HepG2 (cell line): ENCODE measurements around the gene IQGAP2. TPM values are rescaled to one million over a fixed set of nuclear protein-coding genes. Genes with fewer than 3 reads are reported as not detected.
A peak's percentile ranks its signal among the peaks of the same experiment; 100 is the strongest.

Experiments
- ARID5B ChIP-seq: IDR thresholded peaks from 2 replicates; pipeline ENCODE4 v1.4.0; 2020; ENCODE audit warnings: mild to moderate bottlenecking, missing genetic modification reagents
- CENPX ChIP-seq: sonication (generic); formaldehyde crosslinking; IDR thresholded peaks from 2 replicates; pipeline ENCODE4 v1.9.0; 2021; ENCODE audit warnings: mild to moderate bottlenecking, missing genetic modification reagents, moderate library complexity
- DRAP1 ChIP-seq: IDR thresholded peaks from 2 replicates; pipeline ENCODE4 v1.6.1; 2016; ENCODE audit warnings: missing genetic modification reagents, missing compliant biosample characterization
- ESRRA ChIP-seq: sonication (generic); formaldehyde crosslinking; IDR thresholded peaks from 2 replicates; pipeline ENCODE4 v1.5.1; 2020; ENCODE audit warnings: mild to moderate bottlenecking, low read depth, missing genetic modification reagents
- HMG20A ChIP-seq: IDR thresholded peaks from 2 replicates; pipeline ENCODE4 v1.6.1; 2016; ENCODE audit warnings: borderline replicate concordance
- JUNB ChIP-seq: sonication (generic); formaldehyde crosslinking; IDR thresholded peaks from 2 replicates; pipeline ENCODE4 v1.8.0; 2022; ENCODE audit warnings: missing genetic modification reagents, mild to moderate bottlenecking, borderline replicate concordance
- KAT8 ChIP-seq: IDR thresholded peaks from 2 replicates; pipeline ENCODE4 v1.6.1; 2016; ENCODE audit warnings: missing genetic modification reagents, missing compliant biosample characterization
- NCOA2 ChIP-seq: sonication (generic); formaldehyde crosslinking; IDR thresholded peaks from 2 replicates; pipeline ENCODE4 v1.8.0; 2022; ENCODE audit warnings: inconsistent platforms
- RARA ChIP-seq: IDR thresholded peaks from 2 replicates; pipeline ENCODE4 v1.6.1; 2016; ENCODE audit warnings: missing genetic modification reagents, missing compliant biosample characterization
- SAP130 ChIP-seq: IDR thresholded peaks from 2 replicates; pipeline ENCODE4 v1.6.1; 2016; ENCODE audit warnings: low read depth
- SOX13 ChIP-seq, 3 experiments: fragments of 450-650 bp in 1 of 3; sonication (generic) in 1 of 3; formaldehyde crosslinking in 1 of 3; IDR thresholded peaks in 2 of 3; conservative IDR thresholded peaks in 1 of 3; 2 replicates each; pipeline versions ENCODE4 v1.5.0 to v1.6.1; 2016 to 2020; ENCODE audit warnings: antibody characterized with exemption in 1 of 3, mild to moderate bottlenecking in 1 of 3, missing compliant biosample characterization in 1 of 3, missing genetic modification reagents in 1 of 3, moderate library complexity in 1 of 3
- TBX3 ChIP-seq: fragments of 450-650 bp; IDR thresholded peaks from 2 replicates; pipeline ENCODE4 v1.6.1; 2017; ENCODE audit warnings: antibody characterized with exemption, mild to moderate bottlenecking, inconsistent platforms, borderline replicate concordance
- TEAD3 ChIP-seq: optimal IDR thresholded peaks from 2 replicates; pipeline ENCODE3; 2016; ENCODE audit warnings: borderline replicate concordance
- ZMYM3 ChIP-seq: sonication (generic); formaldehyde crosslinking; IDR thresholded peaks from 2 replicates; pipeline ENCODE4 v1.5.1; 2020; ENCODE audit warnings: mild to moderate bottlenecking, missing genetic modification reagents
- ZMYM4 ChIP-seq: sonication (generic); formaldehyde crosslinking; IDR thresholded peaks from 2 replicates; pipeline ENCODE4 v1.8.1; 2023; ENCODE audit warnings: mild to moderate bottlenecking, missing genetic modification reagents
- ZNF136 ChIP-seq: sonication (generic); formaldehyde crosslinking; IDR thresholded peaks from 2 replicates; pipeline ENCODE4 v1.8.1; 2022; ENCODE audit warnings: low read depth, mild to moderate bottlenecking, moderate library complexity, missing genetic modification reagents
- ZNF30 ChIP-seq: sonication (generic); formaldehyde crosslinking; IDR thresholded peaks from 2 replicates; pipeline ENCODE4 v1.5.0; 2020; ENCODE audit warnings: mild to moderate bottlenecking, missing genetic modification reagents
- ZNF431 ChIP-seq: sonication (generic); formaldehyde crosslinking; IDR thresholded peaks from 2 replicates; pipeline ENCODE4 v1.9.0; 2022; ENCODE audit warnings: missing genetic modification reagents, low read depth, mild to moderate bottlenecking, borderline replicate concordance
- ZNF460 ChIP-seq: sonication (generic); formaldehyde crosslinking; IDR thresholded peaks from 2 replicates; pipeline ENCODE4 v1.5.1; 2020; ENCODE audit warnings: missing genetic modification reagents, mild to moderate bottlenecking, borderline replicate concordance
- ZNF614 ChIP-seq: IDR thresholded peaks from 2 replicates; pipeline ENCODE4 v1.6.1; 2018; ENCODE audit warnings: missing biosample characterization, missing genetic modification reagents, inconsistent platforms, borderline replicate concordance
- ZNF674 ChIP-seq: sonication (generic); formaldehyde crosslinking; IDR thresholded peaks from 2 replicates; pipeline ENCODE4 v1.5.0; 2020; ENCODE audit warnings: low read depth, mild to moderate bottlenecking, missing genetic modification reagents
- ZNF710 ChIP-seq: sonication (generic); formaldehyde crosslinking; IDR thresholded peaks from 2 replicates; pipeline ENCODE4 v1.5.0; 2020; ENCODE audit warnings: mild to moderate bottlenecking, missing genetic modification reagents, borderline replicate concordance
- ZNF761 ChIP-seq: sonication (generic); formaldehyde crosslinking; conservative IDR thresholded peaks from 2 replicates; pipeline ENCODE4 v1.4.0; 2020; ENCODE audit warnings: mild to moderate bottlenecking, missing genetic modification reagents
- ZNF816 ChIP-seq: sonication (generic); formaldehyde crosslinking; IDR thresholded peaks from 2 replicates; pipeline ENCODE4 v1.8.0; 2022; ENCODE audit warnings: missing genetic modification reagents, mild to moderate bottlenecking, borderline replicate concordance
- ZSCAN12 ChIP-seq: sonication (generic); formaldehyde crosslinking; IDR thresholded peaks from 2 replicates; pipeline ENCODE4 v1.9.0; 2021; ENCODE audit warnings: mild to moderate bottlenecking, missing genetic modification reagents
- polyA plus RNA-seq, 8 experiments: library from polyadenylated mRNA; depleted of rRNA in 3 of 8; stranded (reverse) in 7 of 8; unstranded in 1 of 8; fragments of >200 nt; fragmentation: Illumina TruSeq in 4 of 8; extraction: Trizol in 4 of 8; gene quantifications; 2 replicates each; pipeline versions ENCODE4 v1.2.1 to v1.2.3, GENCODE V29; 2011 to 2016; ENCODE audit warnings: low read depth in 4 of 8, missing spikeins in 1 of 8, mixed read lengths in 1 of 8; ENCODE audit not compliant: insufficient read depth in 1 of 8
- total RNA-seq, 5 experiments: library from RNA; depleted of rRNA; stranded (reverse); fragments of >200 nt; fragmentation: Illumina TruSeq; extraction: Trizol; gene quantifications; 2 replicates each; pipeline ENCODE4 v1.2.3, GENCODE V29; 2016; ENCODE audit warnings: low read depth in 1 of 5

IQGAP2 gene
- total and polyA plus RNA-seq, 2 of the 13 experiments (the other 11 are each of a cell fraction or from before 2014, with no cell fraction given), result 35.2 to 83.3 TPM

GRCh38 chr5:76408104-76408654, 5.1 kb downstream of the IQGAP2 start (continued):
- TF ChIP-seq ARID5B, result peak; percentile 69
- TF ChIP-seq JUNB (CRISPR knock-in tag), result no peak
- TF ChIP-seq RARA (CRISPR knock-in tag), result 0 out of 2 replicates have a peak, but pooled peaks have one; percentile 35
- peak; percentile 38; the same call in 1 of the 2 replicates for TF ChIP-seq ZNF460 (CRISPR knock-in tag)
- no peak for TF ChIP-seq NCOA2
- TF ChIP-seq ZNF816 (CRISPR knock-in tag), result no peak
- TF ChIP-seq TBX3, result no peak
- no peak for TF ChIP-seq DRAP1 (CRISPR knock-in tag)
- TF ChIP-seq ZMYM4 (CRISPR knock-in tag), result peak; percentile 59
- TF ChIP-seq SAP130 (CRISPR knock-in tag), result 0 out of 2 replicates have a peak, but pooled peaks have one; percentile 13
- TF ChIP-seq ZNF431 (CRISPR knock-in tag), result peak; percentile 86
- no peak for TF ChIP-seq ZNF761 (CRISPR knock-in tag)
- TF ChIP-seq ZNF674 (CRISPR knock-in tag), result no peak
- TF ChIP-seq TEAD3 (CRISPR knock-in tag), result peak; percentile 32
- no peak for TF ChIP-seq ZSCAN12 (CRISPR knock-in tag)
- peak; percentile 24; the same call in 1 of the 2 replicates for TF ChIP-seq HMG20A (CRISPR knock-in tag)
- TF ChIP-seq ZNF136, result no peak
- TF ChIP-seq ZNF30, result no peak
- 0 out of 2 replicates have a peak, but pooled peaks have one; percentile 32 for TF ChIP-seq ZNF614 (CRISPR knock-in tag)
- no peak for TF ChIP-seq ESRRA (CRISPR knock-in tag)
- no peak for TF ChIP-seq CENPX (CRISPR knock-in tag)
- peak; percentile 11; the same call in 1 of the 2 replicates for TF ChIP-seq ZMYM3
- 0 out of 2 replicates have a peak, but pooled peaks have one; percentile 35 for TF ChIP-seq KAT8 (CRISPR knock-in tag)
- TF ChIP-seq SOX13 (IDR thresholded peaks at IDR 0.05), result no peak
- TF ChIP-seq SOX13 (CRISPR knock-in tag; conservative IDR thresholded peaks at IDR 0.05 in 1 of 2, IDR thresholded peaks at IDR 0.05 in 1 of 2), result peak in 1 of 2 experiments; percentile 58; a peak in 2 of 4 replicates
- TF ChIP-seq ZNF710 (CRISPR knock-in tag), result no peak
